AG04450 (cell line): ENCODE data around the gene B3GALT6. TPM values are rescaled to one million over a fixed set of nuclear protein-coding genes. Genes with fewer than 3 reads are reported as not detected.

Source experiments
- CTCF ChIA-PET: fragments of 300-600, 350-600 bp; formaldehyde crosslinking; extraction: SDS; loops from one replicate; lab custom pipeline; 2022; ENCODE audit warnings: antibody characterized with exemption, inconsistent platforms; lab: Charles Lee
- POLR2A ChIA-PET: fragments of 350-600 bp; formaldehyde crosslinking; extraction: SDS; loops from one replicate; lab custom pipeline; 2021; ENCODE audit warnings: antibody characterized with exemption, inconsistent platforms; lab: Yijun Ruan, JAX
- DNase-seq: peaks from one replicate; pipeline ENCODE4 v3.0.0-alpha.2; 2011; ENCODE audit warnings: low read depth, low spot score
- H3K27ac ChIP-seq: one replicate; pipeline ENCODE4 v1.5.1; 2012; ENCODE audit warnings: low read depth, low read length, control low read depth
- H3K27me3 ChIP-seq: one replicate; pipeline ENCODE4 v1.6.0; 2012; ENCODE audit warnings: low read length; ENCODE audit not compliant: control insufficient read depth, insufficient read depth
- H3K4me3 ChIP-seq: 2 replicates; pipeline ENCODE4 v1.5.1; 2011; ENCODE audit warnings: mild to moderate bottlenecking, low read depth, low read length, control low read depth
- H3K9me3 ChIP-seq: 2 replicates; pipeline ENCODE4 v1.5.1; 2012; ENCODE audit warnings: low read length; ENCODE audit not compliant: control insufficient read depth, insufficient read depth
- CTCF ChIP-seq: IDR thresholded peaks from 2 replicates; pipeline ENCODE4 v1.5.1; 2011; ENCODE audit warnings: low read depth, low read length, control low read depth, inconsistent platforms
- polyA plus RNA-seq: library from polyadenylated mRNA; depleted of rRNA; stranded (reverse); fragments of >200 nt; gene quantifications from 2 replicates; pipeline ENCODE4 v1.2.3, GENCODE V29; 2011

The B3GALT6 gene
- polyA plus RNA-seq, 1 experiment = 15.2 TPM

- ChIA-PET CTCF (no interaction called here), POLR2A (no interaction called here)
- TF ChIP-seq CTCF = no peak
- Histone ChIP-seq H3K27me3 (peaks cover 9% of the 10 kb centered on the region), H3K4me3 (no peak overlapping the region), H3K9me3 (peaks cover 3% of the 10 kb centered on the region; the same call in 1 of the 2 replicates), H3K27ac (no peak overlapping the region)
- no peak for DNase-seq
These were observed 28.2 kb upstream of the B3GALT6 start for GRCh38 chr1:1203561-1204424.

DNA sequence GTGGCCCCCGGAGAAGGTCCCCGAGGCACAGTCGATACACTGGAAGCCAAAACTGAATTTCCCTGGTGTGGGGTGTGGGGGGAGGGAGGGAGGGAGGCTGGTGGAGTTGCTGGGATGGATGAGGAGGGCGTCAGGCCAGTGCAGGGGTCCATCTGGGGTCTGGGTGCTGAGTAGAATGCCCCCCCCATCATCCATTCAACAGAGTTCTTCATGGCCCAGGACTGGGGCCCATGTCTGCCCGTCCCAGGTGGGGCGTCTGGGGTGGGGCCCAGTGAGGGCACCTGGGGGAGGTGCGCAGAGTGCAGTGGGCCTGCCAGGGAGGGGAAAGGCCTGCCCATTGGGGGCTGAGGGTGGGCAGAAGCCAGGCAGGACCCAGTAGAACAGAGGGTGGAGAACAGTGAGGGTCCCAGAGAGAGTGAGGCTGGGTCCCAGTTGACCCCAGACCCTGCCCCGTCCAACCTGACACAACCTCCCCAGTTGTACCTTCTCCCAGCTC lies 27.6 kb upstream of the B3GALT6 start:
- Histone ChIP-seq H3K9me3 (peaks cover 3% of the 10 kb centered on the region; the same call in 1 of the 2 replicates), H3K27ac (no peak overlapping the region), H3K4me3 (no peak overlapping the region), H3K27me3 (peaks cover 9% of the 10 kb centered on the region)
- no peak for TF ChIP-seq CTCF
- CTCF ChIA-PET = no interaction called here
- POLR2A ChIA-PET = no interaction called here
- no peak for DNase-seq

- H3K27ac ChIP-seq = no peak overlapping the region
- H3K27me3 ChIP-seq = peaks cover 9% of the 10 kb centered on the region
- TF ChIP-seq CTCF = no peak
- peaks cover 3% of the 10 kb centered on the region; the same call in 1 of the 2 replicates for H3K9me3 ChIP-seq
- ChIA-PET CTCF (no interaction called here), POLR2A (no interaction called here)
- H3K4me3 ChIP-seq = no peak overlapping the region
- DNase-seq = no peak
These were observed 26.9 kb upstream of the B3GALT6 start for GRCh38 chr1:1204998-1205768.

DNA sequence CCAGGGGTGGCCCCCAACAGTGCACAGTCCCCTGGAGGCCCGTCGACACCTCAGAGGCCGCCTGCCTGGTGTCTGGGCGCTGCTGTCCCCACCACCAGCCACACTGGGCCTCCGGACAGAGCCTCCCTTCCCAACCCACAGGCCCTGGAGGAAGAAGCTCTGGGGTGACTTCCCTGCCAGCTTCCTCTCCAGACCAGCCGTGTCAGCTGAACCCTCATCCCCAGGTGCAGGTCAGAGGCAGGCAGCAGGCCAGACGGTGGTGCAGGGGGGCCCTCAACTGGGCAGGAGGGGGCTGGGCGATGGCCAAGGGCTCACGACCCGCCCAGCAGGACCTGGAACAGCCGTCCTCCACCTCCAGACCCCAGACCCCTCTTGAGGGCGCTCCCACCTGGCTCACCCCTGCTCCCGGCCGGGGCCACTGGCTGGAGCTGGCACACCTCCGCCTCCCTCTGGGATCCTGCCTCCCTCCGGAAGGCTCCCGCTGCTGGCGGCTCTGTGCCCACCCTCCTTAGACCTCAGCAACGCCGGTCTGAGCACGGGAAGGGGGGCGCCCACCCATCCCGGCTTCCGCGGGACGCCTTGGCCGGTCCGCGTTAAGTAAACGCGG lies 26.2 kb upstream of the B3GALT6 start:
- H3K4me3 ChIP-seq = no peak overlapping the region

More for the DNA sequence above, 26.2 kb upstream of the B3GALT6 start:
- CTCF ChIA-PET = no interaction called here
- peaks cover 3% of the 10 kb centered on the region; the same call in 1 of the 2 replicates for H3K9me3 ChIP-seq
- no peak overlapping the region for H3K27ac ChIP-seq
- peaks cover 9% of the 10 kb centered on the region for H3K27me3 ChIP-seq
- DNase-seq = no peak
- no peak for TF ChIP-seq CTCF
- POLR2A ChIA-PET = no interaction called here
